ENCODE data around the gene WFDC12.

WFDC12 gene

DNA sequence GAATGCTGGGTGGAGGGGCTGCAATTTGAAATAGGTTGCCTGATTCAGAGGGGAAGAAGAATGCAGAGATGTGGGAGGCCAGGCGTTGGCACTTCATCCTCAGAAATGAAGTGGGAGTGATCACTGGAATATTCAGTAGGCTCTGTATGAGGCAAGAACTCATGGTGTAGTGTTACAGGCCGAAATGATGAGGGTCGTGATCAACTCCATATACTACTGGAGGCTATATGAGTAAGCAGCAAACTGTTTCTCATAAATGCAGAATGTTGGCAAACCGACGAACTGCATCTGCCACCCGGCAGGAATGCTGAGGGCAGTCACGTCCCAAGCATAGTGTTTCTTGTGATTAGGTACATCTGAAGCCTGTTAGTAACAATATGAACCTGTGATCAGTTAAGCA, 36.0 kb downstream of the WFDC12 start:
- peak; percentile 43 to 60 for DNase-seq

GRCh38 chr20:45087814-45088213, 36.5 kb downstream of the WFDC12 start:
- DNase-seq, result peak; percentile 43 to 78

DNA sequence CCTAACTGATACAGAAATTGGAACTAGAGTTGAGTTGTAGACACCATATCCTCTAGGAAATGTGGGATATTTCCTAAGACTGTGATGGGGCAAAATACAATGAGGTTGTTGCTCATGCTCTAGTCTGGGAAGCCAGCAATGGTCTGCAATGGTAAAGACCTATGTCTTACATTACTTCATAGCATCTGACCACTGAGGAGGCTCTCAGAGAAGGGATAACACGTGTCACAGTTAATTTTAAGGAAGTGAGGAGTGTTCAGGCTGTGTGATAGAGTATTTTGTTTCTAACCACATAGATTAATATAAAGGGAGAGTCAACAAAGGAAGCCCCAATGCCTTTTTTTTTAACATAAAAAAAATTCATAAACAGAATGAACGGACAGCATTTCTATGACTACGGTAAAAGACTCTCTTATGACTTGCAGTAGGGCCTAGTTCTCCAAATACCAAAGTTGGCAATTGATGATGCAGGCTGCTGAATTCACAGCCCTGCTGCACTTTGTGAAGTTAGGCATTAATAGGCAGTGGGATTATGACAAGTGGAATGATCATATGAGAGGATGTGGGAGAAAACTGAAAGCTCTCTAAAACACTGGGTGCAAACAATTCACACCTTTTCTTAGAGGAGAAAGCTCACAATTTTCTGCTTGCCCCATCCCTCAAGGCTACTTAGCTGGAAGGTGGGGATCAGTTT, 37.0 kb downstream of the WFDC12 start:
- DNase-seq, result no peak

DNA sequence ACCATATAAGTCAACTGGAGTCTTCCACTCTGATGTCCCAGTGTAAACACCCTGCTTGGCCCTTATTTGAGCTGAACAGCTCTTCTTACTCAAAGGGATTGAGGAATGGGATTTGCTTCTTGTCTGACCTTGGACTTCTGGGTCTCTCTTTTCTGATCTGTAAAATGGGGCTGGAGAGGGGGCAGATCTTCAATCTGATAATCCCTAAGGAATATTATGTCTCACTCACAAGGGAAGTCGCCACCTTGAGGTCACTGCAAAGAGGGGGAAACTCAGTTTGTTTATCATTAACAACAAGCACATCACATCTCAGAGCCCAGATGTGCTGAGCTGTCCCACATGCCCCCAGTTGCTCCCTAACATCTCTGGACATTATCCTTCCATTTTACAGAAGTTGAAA, 38.4 kb downstream of the WFDC12 start:
- no peak for DNase-seq

- DNase-seq, result no peak
These were observed 39.0 kb downstream of the WFDC12 start for GRCh38 chr20:45085289-45085688.

- no peak for DNase-seq
These were observed 41.1 kb downstream of the WFDC12 start for GRCh38 chr20:45083127-45083526.

DNA sequence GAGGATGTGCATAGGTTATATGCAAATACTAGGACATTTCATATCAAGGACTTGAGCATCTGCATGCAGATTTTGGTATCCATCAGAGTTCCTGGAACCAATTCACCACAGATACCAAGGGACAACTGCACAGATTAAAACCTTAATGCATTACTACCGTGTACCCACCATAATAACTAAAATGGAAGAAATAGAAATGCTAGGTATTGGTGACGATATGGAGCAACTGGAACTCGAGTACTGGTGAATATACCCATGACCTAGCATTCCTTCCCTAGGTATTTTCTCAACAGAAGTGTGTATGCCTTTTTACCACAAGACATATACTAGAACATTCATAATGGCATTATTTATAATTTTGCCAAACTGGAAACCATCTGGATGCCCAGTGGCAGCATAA, 41.8 kb downstream of the WFDC12 start:
- DNase-seq, result no peak

DNA sequence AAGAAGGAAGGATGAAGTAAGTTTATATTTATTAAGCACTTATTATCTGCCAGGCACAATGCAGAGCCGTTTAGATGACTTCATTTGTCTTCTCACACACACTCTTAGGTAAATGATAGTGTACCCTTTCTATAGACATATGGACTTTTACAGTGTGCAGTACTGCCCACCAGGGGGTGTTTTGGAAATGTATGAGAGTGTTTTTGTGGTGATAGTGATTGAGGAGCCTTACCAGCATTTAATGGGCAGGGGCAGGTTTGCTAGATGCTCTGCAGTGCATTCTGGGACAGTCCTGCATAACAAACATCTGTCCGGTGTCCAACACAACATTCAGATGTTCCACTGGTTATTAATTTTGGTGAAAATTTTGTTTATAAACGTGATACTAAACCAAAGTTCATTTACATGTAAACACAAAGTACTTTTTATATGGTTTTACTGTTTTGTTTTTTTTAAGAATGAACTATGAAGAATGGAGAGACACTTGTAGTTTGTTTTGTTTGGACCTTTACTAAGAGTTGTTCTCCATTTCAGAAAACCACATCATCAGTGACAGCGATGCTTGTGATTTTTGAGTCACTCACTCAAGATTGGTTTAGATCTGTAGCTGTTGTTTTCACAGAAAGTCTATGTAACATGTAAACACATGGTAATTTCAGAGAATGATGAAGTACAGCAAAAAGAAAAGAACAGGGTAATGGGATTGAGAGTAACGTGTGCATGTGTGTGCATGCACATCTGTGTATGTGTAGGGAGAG, 43.2 kb downstream of the WFDC12 start:
- DNase-seq, result peak in 1 of 2 experiments; percentile 28

DNA sequence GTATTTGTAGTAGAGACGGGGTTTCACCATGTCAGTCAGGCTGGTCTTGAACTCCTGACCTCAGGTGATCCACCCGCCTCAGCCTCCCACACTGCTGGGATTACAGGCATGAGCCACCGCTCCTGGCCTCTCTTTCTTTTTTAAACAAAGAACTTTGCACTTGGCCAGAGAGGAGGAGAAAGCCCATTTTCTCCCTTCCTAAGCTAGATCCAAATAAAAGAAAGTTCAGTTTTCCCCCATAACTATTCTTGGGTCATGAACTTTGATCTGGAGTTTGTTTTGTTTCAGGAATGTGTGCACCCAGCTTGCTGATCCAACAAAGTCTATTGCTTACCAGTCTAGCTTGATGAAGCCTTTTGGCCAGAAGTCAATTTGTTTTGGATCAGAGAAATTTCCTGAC, 46.7 kb downstream of the WFDC12 start:
- DNase-seq, result no peak
